IMR-90 (cell line): ENCODE measurements around the gene SLC16A9. TPM values are rescaled to one million over a fixed set of nuclear protein-coding genes. Genes with fewer than 3 reads are reported as not detected.

ENCODE experiments used
- ATAC-seq: fragments of 200-7000 bp; cut with Tn5 transposase; 2 replicates; pipeline ENCODE4 v1.9.1; 2020; ENCODE audit warnings: low read depth, mild to moderate bottlenecking, moderate library complexity
- BruUV-seq: library from RNA; stranded (reverse); fragments of 400-500 nt; replicated peaks from 2 replicates; lab custom pipeline; 2021; lab: Mats Ljungman, UMichigan
- CTCF ChIA-PET: fragments of 300-600 bp; formaldehyde crosslinking; extraction: SDS; loops from one replicate; lab custom pipeline; 2021; ENCODE audit warnings: antibody characterized with exemption; lab: Yijun Ruan, JAX
- POLR2A ChIA-PET: fragments of 300-600 bp; sonication (Branson Sonifier 250); formaldehyde crosslinking; loops from one replicate; lab custom pipeline; 2022; ENCODE audit warnings: antibody characterized with exemption; ENCODE audit not compliant: unreplicated experiment; lab: Charles Lee
- DNase-seq: peaks from one replicate; pipeline ENCODE4 v3.0.0; 2013
- H2AFZ ChIP-seq: replicated peaks from 2 replicates; pipeline ENCODE3; 2013; ENCODE audit warnings: low read length, mild to moderate bottlenecking; ENCODE audit not compliant: poor library complexity
- H2AK5ac ChIP-seq: 2 replicates; pipeline ENCODE4 v1.6.1; 2013; ENCODE audit warnings: low read depth, low read length, inconsistent platforms
- H2AK9ac ChIP-seq: replicated peaks from 2 replicates; pipeline ENCODE3; 2013; ENCODE audit warnings: mild to moderate bottlenecking, low read depth, low read length, moderate library complexity; ENCODE audit not compliant: poor library complexity
- H2BK120ac ChIP-seq: 2 replicates; pipeline ENCODE4 v1.6.1; 2013; ENCODE audit warnings: low read depth, low read length, inconsistent platforms
- H2BK15ac ChIP-seq: 3 replicates; pipeline ENCODE4 v1.6.1; 2013; ENCODE audit warnings: low read depth, low read length, inconsistent platforms
- H2BK20ac ChIP-seq: 2 replicates; pipeline ENCODE4 v1.6.1; 2013; ENCODE audit warnings: low read depth, mild to moderate bottlenecking, inconsistent platforms, low read length, moderate library complexity
- H2BK5ac ChIP-seq: 2 replicates; pipeline ENCODE4 v1.6.1; 2013; ENCODE audit warnings: mild to moderate bottlenecking, low read depth, low read length, inconsistent platforms; ENCODE audit not compliant: poor library complexity, severe bottlenecking
- H3K14ac ChIP-seq: replicated peaks from 2 replicates; pipeline ENCODE4 v1.6.1; 2013; ENCODE audit warnings: low read depth, low read length, inconsistent platforms
- H3K18ac ChIP-seq: 2 replicates; pipeline ENCODE4 v1.6.1; 2013; ENCODE audit warnings: low read depth, low read length, control low read depth
- H3K23ac ChIP-seq: 2 replicates; pipeline ENCODE4 v1.6.1; 2013; ENCODE audit warnings: low read depth, low read length, inconsistent platforms
- H3K27ac ChIP-seq: 2 replicates; pipeline ENCODE4 v1.5.1; 2013; ENCODE audit warnings: mild to moderate bottlenecking, control low read depth, low read length; ENCODE audit not compliant: insufficient read depth
- H3K27me3 ChIP-seq: 2 replicates; pipeline ENCODE4 v1.6.1; 2013; ENCODE audit warnings: low read length; ENCODE audit not compliant: control insufficient read depth, insufficient read depth
- H3K36me3 ChIP-seq: 2 replicates; pipeline ENCODE4 v1.6.1; 2013; ENCODE audit warnings: low read length, mixed read lengths; ENCODE audit not compliant: control insufficient read depth, insufficient read depth
- H3K4ac ChIP-seq: 2 replicates; pipeline ENCODE4 v1.6.1; 2013; ENCODE audit warnings: low read depth, low read length, inconsistent platforms
- H3K4me1 ChIP-seq: 2 replicates; pipeline ENCODE4 v1.6.1; 2013; ENCODE audit warnings: low read length, mixed read lengths; ENCODE audit not compliant: control insufficient read depth, insufficient read depth
- H3K4me2 ChIP-seq: 2 replicates; pipeline ENCODE4 v1.6.1; 2013; ENCODE audit warnings: low read depth, mild to moderate bottlenecking, control low read depth, low read length, moderate library complexity
- H3K4me3 ChIP-seq: 2 replicates; pipeline ENCODE4 v1.5.1; 2013; ENCODE audit warnings: low read depth, mild to moderate bottlenecking, control low read depth, low read length, moderate library complexity; ENCODE audit not compliant: insufficient read depth
- H3K56ac ChIP-seq: 2 replicates; pipeline ENCODE4 v1.6.1; 2013; ENCODE audit warnings: low read length, inconsistent platforms; ENCODE audit not compliant: insufficient read depth; ENCODE audit errors: extremely low read depth
- H3K79me1 ChIP-seq, 2 experiments: 2 replicates each; pipeline ENCODE4 v1.6.1; 2013; ENCODE audit warnings: low read length in 2 of 2, inconsistent platforms in 1 of 2, low read depth in 1 of 2
- H3K9ac ChIP-seq: 2 replicates; pipeline ENCODE4 v1.6.1; 2013; ENCODE audit warnings: low read depth, low read length, control low read depth
- H3K9me1 ChIP-seq: 2 replicates; pipeline ENCODE4 v1.6.1; 2013; ENCODE audit warnings: low read length, inconsistent platforms; ENCODE audit not compliant: insufficient read depth
- H3K9me3 ChIP-seq: 2 replicates; pipeline ENCODE4 v1.6.1; 2013; ENCODE audit warnings: low read length; ENCODE audit not compliant: control insufficient read depth, insufficient read depth
- H4K20me1 ChIP-seq: 2 replicates; pipeline ENCODE4 v1.6.1; 2013; ENCODE audit warnings: low read length, inconsistent platforms; ENCODE audit not compliant: insufficient read depth
- H4K5ac ChIP-seq: 2 replicates; pipeline ENCODE4 v1.6.1; 2013; ENCODE audit warnings: mild to moderate bottlenecking, low read depth, low read length, control low read depth
- H4K8ac ChIP-seq, 2 experiments: 2 replicates each; pipeline ENCODE4 v1.6.1; 2013; ENCODE audit warnings: low read depth in 2 of 2, low read length in 2 of 2, control low read depth in 1 of 2, inconsistent platforms in 1 of 2
- H4K91ac ChIP-seq: 2 replicates; pipeline ENCODE4 v1.6.1; 2013; ENCODE audit warnings: low read depth, low read length, inconsistent platforms; ENCODE audit not compliant: insufficient read depth
- BHLHE40 ChIP-seq: fragments of 150-350 bp; IDR thresholded peaks from 2 replicates; pipeline ENCODE4 v1.6.1; 2016; ENCODE audit warnings: mild to moderate bottlenecking, low read depth, low read length
- CEBPB ChIP-seq: IDR thresholded peaks from 2 replicates; pipeline ENCODE4 v1.6.1; 2012; ENCODE audit warnings: low read depth, low read length, improper control_type of control experiment
- CHD1 ChIP-seq: IDR thresholded peaks from 2 replicates; pipeline ENCODE4 v1.6.1; 2012; ENCODE audit warnings: low read depth, low read length, improper control_type of control experiment
- CTCF ChIP-seq: conservative IDR thresholded peaks from 2 replicates; pipeline ENCODE4 v1.5.1; 2012; ENCODE audit warnings: mild to moderate bottlenecking, low read depth, low read length, improper control_type of control experiment
- FOS ChIP-seq: fragments of 150-350 bp; IDR thresholded peaks from 2 replicates; pipeline ENCODE4 v1.6.1; 2016; ENCODE audit warnings: low read depth, low read length
- MAFK ChIP-seq: IDR thresholded peaks from 2 replicates; pipeline ENCODE4 v1.6.1; 2012; ENCODE audit warnings: low read depth, low read length, improper control_type of control experiment
- MAZ ChIP-seq: IDR thresholded peaks from 2 replicates; pipeline ENCODE4 v1.6.1; 2012; ENCODE audit warnings: low read depth, mild to moderate bottlenecking, low read length, improper control_type of control experiment, moderate library complexity, borderline replicate concordance
- MXI1 ChIP-seq: IDR thresholded peaks from 2 replicates; pipeline ENCODE4 v1.6.1; 2012; ENCODE audit warnings: low read depth, mild to moderate bottlenecking, low read length, moderate library complexity, borderline replicate concordance
- NFE2L2 ChIP-seq: fragments of 150-350 bp; IDR thresholded peaks from 2 replicates; pipeline ENCODE4 v1.6.1; 2016; ENCODE audit warnings: low read depth, mild to moderate bottlenecking, low read length
- RAD21 ChIP-seq: IDR thresholded peaks from 2 replicates; pipeline ENCODE4 v1.6.1; 2012; ENCODE audit warnings: low read length, improper control_type of control experiment
- USF2 ChIP-seq: fragments of 150-350 bp; IDR thresholded peaks from 2 replicates; pipeline ENCODE4 v1.6.1; 2017; ENCODE audit warnings: mild to moderate bottlenecking, antibody characterized with exemption, low read length, low read depth
- WGBS, 2 experiments: methylation state at CpG; one replicate each; pipeline versions ENCODE4 v1.1.5 to v1.1.7; 2013; ENCODE audit warnings: missing lambda C conversion rate in 2 of 2; ENCODE audit not compliant: insufficient read length in 1 of 2; ENCODE audit errors: extremely low coverage in 2 of 2; 5-methylcytosine and 5-hydroxymethylcytosine counted together
- dilution Hi-C: fragments of 300-500 bp; cut with HindIII; formaldehyde crosslinking; loops from one replicate; pipeline ENCODE4 v1.14.3; 2018; ENCODE audit warnings: low sequenced_read_pairs; ENCODE audit not compliant: unreplicated experiment
- in situ Hi-C: fragments of 300-500 bp; cut with MboI; formaldehyde crosslinking; loops from 3 replicates; pipeline ENCODE4 v1.14.3; 2019; ENCODE audit warnings: low sequenced_read_pairs, inconsistent platforms, mixed read lengths
- intact Hi-C: fragments of 100-400 bp; cut with micrococcal nuclease; formaldehyde crosslinking; loops from 2 replicates; pipeline ENCODE4 v1.10.0; 2022
- polyA plus RNA-seq, 3 experiments: library from polyadenylated mRNA; depleted of rRNA; stranded (reverse); fragments of >200 nt; gene quantifications; 2 replicates each; pipeline ENCODE4 v1.2.3, GENCODE V29; 2012; ENCODE audit warnings: low replicate concordance in 1 of 3
- total RNA-seq: library from RNA; depleted of rRNA; stranded (reverse); fragments of >200 nt; gene quantifications from 2 replicates; pipeline ENCODE4 v1.2.3, GENCODE V29; 2012
- TF ChIP-seq, protein P1 (sequence below): fragments of 150-350 bp; IDR thresholded peaks from 2 replicates; pipeline ENCODE4 v1.6.1; 2016; ENCODE audit warnings: low read depth, mild to moderate bottlenecking, low read length, moderate library complexity, borderline replicate concordance

Gene SLC16A9
- total and polyA plus RNA-seq, 2 of the 4 experiments (the other 2 are of a cell fraction), result 0.18 to 0.26 TPM

DNA sequence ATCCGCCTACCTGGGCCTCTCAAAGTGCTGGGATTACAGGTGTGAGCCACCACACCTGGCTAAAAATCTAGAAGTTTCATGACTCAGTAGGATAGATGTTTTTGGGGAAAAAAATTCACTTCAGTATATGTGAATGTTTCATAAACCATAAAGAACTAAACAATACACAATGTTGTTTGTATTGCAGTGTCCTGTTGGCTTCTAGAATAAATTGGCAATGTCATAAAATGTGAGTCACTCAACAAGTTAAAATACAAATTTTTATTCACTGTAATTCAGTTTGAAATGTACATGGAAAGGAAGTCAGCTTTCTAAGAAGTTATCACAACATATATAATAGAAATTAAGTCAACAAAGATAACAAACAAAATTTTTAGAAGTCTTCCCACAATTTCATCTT lies 27.1 kb upstream of the SLC16A9 start:
- no peak overlapping the region for H3K4me2 ChIP-seq
- no peak overlapping the region for H3K56ac ChIP-seq
- in situ Hi-C loops, result no loop called here
- no peak overlapping the region for H4K5ac ChIP-seq
- no peak overlapping the region for H3K4ac ChIP-seq
- dilution Hi-C loops, result no loop called here
- no peak overlapping the region for H2AK9ac ChIP-seq
- no peak overlapping the region for H2BK5ac ChIP-seq
- H3K4me1 ChIP-seq, result no peaks in the 10 kb centered on the region
- intact Hi-C loops, result no loop called here
- no peak overlapping the region for H3K23ac ChIP-seq
- no peak overlapping the region for H3K27ac ChIP-seq
- H3K18ac ChIP-seq, result no peak overlapping the region
- BruUV-seq, result no TSS peak
- H2AK5ac ChIP-seq, result no peak overlapping the region
- CTCF ChIA-PET, result no interaction called here
- H3K9me1 ChIP-seq, result no peaks in the 10 kb centered on the region
- H3K14ac ChIP-seq, result no peak overlapping the region
- H4K91ac ChIP-seq, result no peak overlapping the region
- POLR2A ChIA-PET, result no interaction called here
- DNase-seq (no peak), ATAC-seq (no peak)
- H3K36me3 ChIP-seq, result no peaks in the 10 kb centered on the region
- H3K9me3 ChIP-seq, result no peaks in the 10 kb centered on the region
- H3K27me3 ChIP-seq, result no peaks in the 10 kb centered on the region; the same call in 1 of the 2 replicates
- H3K4me3 ChIP-seq, result no peak overlapping the region
- no peaks in the 10 kb centered on the region for H3K79me1 ChIP-seq
- no peak overlapping the region for H2BK20ac ChIP-seq
- no peak overlapping the region for H2BK15ac ChIP-seq
- H2BK120ac ChIP-seq, result no peak overlapping the region
- no CpG with 5 or more reads among the region's 1 CpG for whole genome bisulfite sequencing, 2 experiments
- TF ChIP-seq CEBPB (no peak), CHD1 (no peak), NFE2L2 (no peak), MXI1 (no peak), RAD21 (no peak), USF2 (no peak), BHLHE40 (no peak), MAZ (no peak), FOS (no peak), MAFK (no peak), CTCF (no peak)
- TF ChIP-seq, protein P1, sequence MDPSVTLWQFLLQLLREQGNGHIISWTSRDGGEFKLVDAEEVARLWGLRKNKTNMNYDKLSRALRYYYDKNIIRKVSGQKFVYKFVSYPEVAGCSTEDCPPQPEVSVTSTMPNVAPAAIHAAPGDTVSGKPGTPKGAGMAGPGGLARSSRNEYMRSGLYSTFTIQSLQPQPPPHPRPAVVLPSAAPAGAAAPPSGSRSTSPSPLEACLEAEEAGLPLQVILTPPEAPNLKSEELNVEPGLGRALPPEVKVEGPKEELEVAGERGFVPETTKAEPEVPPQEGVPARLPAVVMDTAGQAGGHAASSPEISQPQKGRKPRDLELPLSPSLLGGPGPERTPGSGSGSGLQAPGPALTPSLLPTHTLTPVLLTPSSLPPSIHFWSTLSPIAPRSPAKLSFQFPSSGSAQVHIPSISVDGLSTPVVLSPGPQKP, result no peak
- H4K8ac ChIP-seq, result no peak overlapping the region
- H4K20me1 ChIP-seq, result no peaks in the 10 kb centered on the region
- no peak overlapping the region for H2AFZ ChIP-seq
- no peak overlapping the region for H3K9ac ChIP-seq
